Nephron (organoid): ENCODE data around the gene TOPORS.
A peak's percentile ranks its signal among the peaks of the same experiment; 100 is the strongest.
"Not testable (repeated sequence)": the region's sequence is repeated elsewhere in the genome, so short reads cannot be mapped to it uniquely, and the experiment has no call there.

Source experiments
- H3K27ac Mint-ChIP-seq, 3 experiments: 2 replicates each; pipeline ENCODE4 v1.8.0; 2020; ENCODE audit warnings: mixed read lengths in 3 of 3, mild to moderate bottlenecking in 2 of 3, moderate library complexity in 1 of 3
- H3K27me3 Mint-ChIP-seq: 2 replicates; pipeline ENCODE4 v1.8.0; 2021; ENCODE audit warnings: low read depth, mild to moderate bottlenecking, moderate library complexity, mixed read lengths
- H3K36me3 Mint-ChIP-seq: 2 replicates; pipeline ENCODE4 v1.8.0; 2020; ENCODE audit warnings: low read depth, mixed read lengths
- H3K4me1 Mint-ChIP-seq: 2 replicates; pipeline ENCODE4 v1.8.0; 2020; ENCODE audit warnings: mixed read lengths
- H3K4me3 Mint-ChIP-seq, 3 experiments: 2 replicates each; pipeline ENCODE4 v1.8.0; 2020; ENCODE audit warnings: mild to moderate bottlenecking in 3 of 3, mixed read lengths in 3 of 3, moderate library complexity in 2 of 3
- H3K9me3 Mint-ChIP-seq: 2 replicates; pipeline ENCODE4 v1.8.0; 2020; ENCODE audit warnings: mixed read lengths
- TF ChIP-seq, protein P1 (sequence below), 3 experiments: fragments of 200-600 bp; sonication (generic); IDR thresholded peaks; one replicate each; pipeline ENCODE4 v1.5.0; 2021; ENCODE audit warnings: antibody characterized with exemption in 3 of 3; ENCODE audit not compliant: unreplicated experiment in 3 of 3

Gene TOPORS

DNA sequence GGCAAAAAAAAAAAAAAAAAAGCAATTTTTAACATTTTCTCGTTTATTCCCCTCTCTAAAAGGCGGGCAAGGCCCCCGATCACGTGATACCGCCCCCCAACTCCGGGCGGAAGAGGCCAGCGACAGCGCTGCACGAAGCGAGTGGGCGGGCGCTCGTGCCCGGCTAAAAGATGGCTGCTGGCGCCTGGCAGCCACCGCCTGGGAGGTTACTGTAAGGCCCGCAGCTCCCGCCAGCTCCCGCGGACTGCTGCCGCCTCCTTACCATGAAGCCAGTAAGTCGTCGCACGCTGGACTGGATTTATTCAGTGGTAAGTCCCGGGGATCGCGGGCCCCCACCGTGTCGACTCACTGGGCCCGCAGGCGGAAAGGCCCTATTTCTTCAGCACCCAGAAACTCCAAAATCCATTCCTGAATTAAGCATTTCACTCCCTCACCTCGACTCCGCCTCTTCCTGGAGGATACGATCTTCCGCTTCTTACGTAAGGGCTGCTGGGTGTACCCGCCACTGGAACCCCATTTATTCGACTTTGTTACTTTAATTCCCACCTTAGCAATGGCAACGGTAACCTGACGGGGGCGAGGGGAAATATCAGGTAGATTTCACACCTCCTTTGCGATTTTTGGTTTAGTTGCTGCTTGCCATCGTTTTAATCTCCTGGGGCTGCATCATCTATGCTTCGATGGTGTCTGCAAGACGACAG, at the start of gene TOPORS, which contains the start of gene SMIM27:
Gene TOPORS (minus strand): TSS at position 415 of the 701 bp plus-strand sequence. CDS start 150 bp downstream, at position 265.
Gene SMIM27 (plus strand): TSS at position 156 of the 701 bp plus-strand sequence. CDS start 108 bp downstream, at position 264.
- Mint-ChIP-seq H3K4me3 (peak within 1 kb of the TSS; percentile 92 to 99 (median 99)), H3K4me1 (peaks cover 17% of the 10 kb centered on the region), H3K27me3 (no peaks in the 10 kb centered on the region), H3K27ac (peak within 1 kb of the TSS; percentile 96 to 99 (median 98)), H3K9me3 (no peaks in the 10 kb centered on the region), H3K36me3 (peaks cover 27% of the 10 kb centered on the region)
- TF ChIP-seq, protein P1, sequence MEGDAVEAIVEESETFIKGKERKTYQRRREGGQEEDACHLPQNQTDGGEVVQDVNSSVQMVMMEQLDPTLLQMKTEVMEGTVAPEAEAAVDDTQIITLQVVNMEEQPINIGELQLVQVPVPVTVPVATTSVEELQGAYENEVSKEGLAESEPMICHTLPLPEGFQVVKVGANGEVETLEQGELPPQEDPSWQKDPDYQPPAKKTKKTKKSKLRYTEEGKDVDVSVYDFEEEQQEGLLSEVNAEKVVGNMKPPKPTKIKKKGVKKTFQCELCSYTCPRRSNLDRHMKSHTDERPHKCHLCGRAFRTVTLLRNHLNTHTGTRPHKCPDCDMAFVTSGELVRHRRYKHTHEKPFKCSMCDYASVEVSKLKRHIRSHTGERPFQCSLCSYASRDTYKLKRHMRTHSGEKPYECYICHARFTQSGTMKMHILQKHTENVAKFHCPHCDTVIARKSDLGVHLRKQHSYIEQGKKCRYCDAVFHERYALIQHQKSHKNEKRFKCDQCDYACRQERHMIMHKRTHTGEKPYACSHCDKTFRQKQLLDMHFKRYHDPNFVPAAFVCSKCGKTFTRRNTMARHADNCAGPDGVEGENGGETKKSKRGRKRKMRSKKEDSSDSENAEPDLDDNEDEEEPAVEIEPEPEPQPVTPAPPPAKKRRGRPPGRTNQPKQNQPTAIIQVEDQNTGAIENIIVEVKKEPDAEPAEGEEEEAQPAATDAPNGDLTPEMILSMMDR (IDR thresholded peaks at IDR 0.05; ENCODE audit: unreplicated experiment in 3 of 3) = no peak

DNA sequence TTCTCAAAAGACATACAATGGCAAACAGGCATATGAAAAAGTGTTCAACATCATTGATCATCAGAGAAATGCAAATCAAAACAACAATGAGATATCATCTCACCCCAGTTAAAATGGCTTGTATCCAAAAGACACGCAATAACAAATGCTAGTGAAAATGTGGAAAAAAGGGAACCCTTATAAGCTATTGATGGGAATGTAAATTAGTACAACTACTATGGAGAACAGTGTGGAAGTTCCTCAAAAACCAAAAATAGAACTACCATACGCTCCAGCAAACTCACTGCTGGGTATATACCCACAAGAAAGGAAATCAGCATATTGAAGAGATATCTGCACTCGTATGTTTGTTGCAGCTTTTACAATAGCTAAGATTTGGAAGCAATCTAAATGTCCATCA, 46.6 kb upstream of the TOPORS start:
- Mint-ChIP-seq H3K4me1 (peaks cover 14% of the 10 kb centered on the region), H3K9me3 (peaks cover 11% of the 10 kb centered on the region)
- not testable (repeated sequence) for H3K4me3 Mint-ChIP-seq, H3K36me3 Mint-ChIP-seq, H3K27me3 Mint-ChIP-seq, H3K27ac Mint-ChIP-seq

DNA sequence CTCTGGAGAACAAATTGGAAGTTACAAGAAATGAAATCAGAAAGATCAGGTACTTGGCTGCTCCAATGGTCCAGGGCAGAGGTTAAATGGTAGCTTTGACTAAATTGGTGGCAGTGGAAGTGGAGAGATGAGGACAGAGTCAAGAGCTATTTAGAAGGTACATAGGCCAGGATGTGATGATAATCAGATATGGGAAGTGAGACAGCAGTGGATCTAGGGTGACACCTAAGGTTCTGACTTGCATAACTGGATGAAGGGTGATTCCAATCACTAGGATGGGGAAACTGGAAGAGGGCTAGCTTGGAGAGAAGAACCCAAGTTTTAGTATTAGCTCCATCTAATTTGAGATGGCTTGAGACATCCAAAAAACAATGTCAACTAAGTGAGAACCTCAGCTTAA, 44.5 kb upstream of the TOPORS start:
- peaks cover under 1% of the 10 kb centered on the region for H3K4me1 Mint-ChIP-seq
- no peaks in the 10 kb centered on the region for H3K36me3 Mint-ChIP-seq
- TF ChIP-seq, protein P1 (IDR thresholded peaks at IDR 0.05; ENCODE audit: unreplicated experiment in 3 of 3) = no peak
- H3K9me3 Mint-ChIP-seq = peaks cover 11% of the 10 kb centered on the region
- H3K27me3 Mint-ChIP-seq = peaks cover 9% of the 10 kb centered on the region
- H3K4me3 Mint-ChIP-seq = no peak overlapping the region
- H3K27ac Mint-ChIP-seq = no peak overlapping the region

DNA sequence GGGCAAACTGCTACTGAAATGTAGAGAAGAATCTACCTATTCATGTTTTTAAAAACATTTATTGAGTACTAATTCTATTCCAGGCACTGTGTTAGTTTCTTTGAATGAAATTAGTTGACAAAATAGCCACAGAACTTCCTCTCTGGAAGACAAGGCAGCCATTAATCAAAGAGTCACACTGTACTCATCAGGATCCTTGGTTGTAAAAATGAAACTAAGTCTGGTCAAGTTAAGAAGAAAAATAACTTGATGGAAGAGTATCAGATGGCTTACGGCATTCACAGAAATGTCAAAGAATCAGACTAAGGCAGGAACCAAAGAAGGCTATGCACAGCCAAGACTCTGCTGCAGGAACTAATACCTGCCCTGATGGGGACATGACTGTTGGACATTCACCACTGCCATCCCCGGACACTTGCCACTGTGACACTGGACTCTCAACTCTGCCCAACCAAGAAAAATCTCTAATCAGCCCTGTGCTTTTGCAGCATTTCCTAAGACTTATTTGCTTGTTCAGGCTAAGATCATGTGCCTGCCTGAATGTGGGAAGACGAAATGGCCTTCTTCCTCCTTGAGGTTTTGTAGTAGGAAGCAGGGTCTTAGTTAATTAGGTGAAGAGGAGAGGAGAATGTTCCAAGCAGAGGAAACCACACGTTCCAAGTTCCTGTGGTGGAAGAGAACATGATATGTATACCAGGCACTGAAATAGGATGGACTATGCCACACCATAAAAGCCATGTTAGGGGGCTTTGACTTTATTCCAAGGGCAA, 43.9 kb upstream of the TOPORS start:
- no peaks in the 10 kb centered on the region for H3K36me3 Mint-ChIP-seq
- no peak overlapping the region for H3K4me3 Mint-ChIP-seq
- no peak overlapping the region for H3K27ac Mint-ChIP-seq
- TF ChIP-seq, protein P1 (IDR thresholded peaks at IDR 0.05; ENCODE audit: unreplicated experiment in 3 of 3) = no peak
- H3K9me3 Mint-ChIP-seq = peaks cover 11% of the 10 kb centered on the region
- no peaks in the 10 kb centered on the region for H3K4me1 Mint-ChIP-seq
- H3K27me3 Mint-ChIP-seq = peaks cover 5% of the 10 kb centered on the region

DNA sequence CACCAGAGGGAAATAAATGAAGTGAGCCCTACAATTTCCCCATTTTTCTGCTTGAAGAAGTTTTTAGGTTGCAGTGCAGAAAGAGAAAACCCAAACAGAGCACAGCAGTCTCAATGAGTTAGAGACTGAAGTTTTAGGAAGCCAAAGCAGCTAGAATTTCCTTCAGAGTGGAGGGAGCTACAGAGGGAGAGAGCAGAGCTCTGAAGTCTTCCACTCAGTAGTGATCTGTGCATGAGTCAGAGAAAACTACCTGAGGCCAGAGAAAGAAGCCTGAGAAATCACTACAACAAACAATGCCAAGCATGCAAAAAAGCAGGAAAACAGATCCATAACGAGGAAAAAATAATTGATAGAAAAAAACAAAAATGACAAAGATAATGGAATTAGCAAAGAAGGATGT, 38.5 kb upstream of the TOPORS start:
- H3K36me3 Mint-ChIP-seq = no peaks in the 10 kb centered on the region
- no peaks in the 10 kb centered on the region for H3K27me3 Mint-ChIP-seq

DNA sequence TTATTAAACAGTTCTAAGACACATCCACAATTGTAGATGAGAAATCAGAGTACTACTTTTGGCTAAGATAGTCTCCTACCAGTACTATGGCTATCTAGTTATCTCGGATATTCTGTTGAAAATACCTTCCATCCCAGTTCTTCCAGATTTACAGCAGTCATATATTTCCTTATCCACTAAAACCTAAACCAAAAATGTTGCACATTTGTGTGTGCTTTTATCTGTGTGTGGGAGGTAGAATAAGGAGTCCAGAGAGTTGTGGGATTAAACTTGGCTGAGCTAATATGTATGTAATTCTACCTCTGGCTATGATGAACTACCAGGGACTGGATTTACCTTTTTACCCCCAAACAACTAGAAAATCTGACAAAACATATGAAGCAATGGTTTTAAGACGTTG, 38.1 kb upstream of the TOPORS start:
- Mint-ChIP-seq H3K4me3 (peak overlapping the region in 1 of 3 experiments; percentile 25), H3K27ac (peak overlapping the region; percentile 28 to 58 (median 51)), H3K36me3 (no peaks in the 10 kb centered on the region), H3K27me3 (no peaks in the 10 kb centered on the region), H3K4me1 (peaks cover 19% of the 10 kb centered on the region), H3K9me3 (no peaks in the 10 kb centered on the region)
- TF ChIP-seq, protein P1 (IDR thresholded peaks at IDR 0.05; ENCODE audit: unreplicated experiment in 3 of 3) = no peak

More for the DNA sequence above, 38.5 kb upstream of the TOPORS start:
- Mint-ChIP-seq H3K9me3 (no peaks in the 10 kb centered on the region), H3K27ac (peak overlapping the region; percentile 28 to 58 (median 51)), H3K4me1 (peaks cover 19% of the 10 kb centered on the region), H3K4me3 (no peak overlapping the region)
- TF ChIP-seq, protein P1 (IDR thresholded peaks at IDR 0.05; ENCODE audit: unreplicated experiment in 3 of 3) = no peak
